Skin epidermis (tissue), 12 donors: ENCODE measurements around the gene NECAB2.
A peak's percentile ranks its signal among the peaks of the same experiment; 100 is the strongest.
"Not testable (repeated sequence)": the region's sequence is repeated elsewhere in the genome, so short reads cannot be mapped to it uniquely, and the experiment has no call there.

Experiments used
- H3K27ac ChIP-seq, 21 experiments: fragments of 200-600 bp; sonication (generic) in 11 of 21; one replicate each; pipeline ENCODE4 v1.5.0; 2020; ENCODE audit warnings: mild to moderate bottlenecking in 3 of 21, inconsistent platforms in 2 of 21, moderate library complexity in 2 of 21
- H3K4me3 ChIP-seq, 7 experiments: fragments of 200-600 bp; sonication (generic) in 2 of 7; one replicate each; pipeline ENCODE4 v1.5.0; 2020; ENCODE audit warnings: inconsistent platforms in 2 of 7, mild to moderate bottlenecking in 2 of 7, moderate library complexity in 1 of 7

The NECAB2 gene

DNA sequence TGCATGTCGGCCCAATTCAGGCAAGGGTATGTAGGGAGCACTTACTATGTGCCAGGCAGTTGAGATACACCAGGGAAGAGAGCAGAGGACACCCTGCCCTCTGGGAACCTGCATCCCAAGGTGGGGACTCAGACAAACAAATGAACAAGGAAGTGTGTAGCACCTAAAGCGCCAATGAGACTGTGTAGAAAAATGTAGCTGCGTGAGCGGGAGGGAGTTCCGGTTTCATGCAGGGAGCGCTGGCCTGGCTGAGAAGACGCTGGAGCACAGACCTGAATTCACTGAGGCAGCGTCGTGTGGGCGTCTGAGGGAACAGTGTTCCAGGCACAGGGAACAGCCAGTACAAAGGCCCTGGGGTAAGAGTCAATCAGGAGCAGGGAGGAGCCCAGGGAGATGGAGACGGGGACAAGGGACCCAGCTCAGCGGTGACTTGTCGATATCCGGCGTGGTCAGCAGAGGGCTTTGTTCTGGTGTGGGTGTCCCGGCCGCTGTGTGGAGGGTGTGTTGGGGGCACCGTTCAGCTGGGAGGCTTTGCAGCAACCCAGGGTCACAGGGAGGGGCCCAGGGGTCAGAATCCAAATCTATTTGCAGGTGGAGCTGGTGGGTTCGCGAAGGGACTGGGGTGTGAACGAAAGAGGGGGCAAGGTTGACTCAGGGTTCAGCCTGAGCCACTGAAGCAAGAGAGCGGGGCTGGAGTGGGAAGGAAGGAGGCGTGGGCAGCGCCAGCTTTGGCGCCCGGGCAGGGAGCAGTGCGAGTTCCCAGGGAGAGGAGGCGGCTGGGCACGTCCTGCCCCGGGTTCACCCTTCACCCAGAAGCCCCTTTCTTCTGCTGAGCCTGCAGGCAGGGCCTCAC is 32.8 kb upstream of the NECAB2 start:
- H3K27ac ChIP-seq = peak overlapping the region in 1 of 21 experiments; percentile 13
- no peak overlapping the region for H3K4me3 ChIP-seq

- no peak overlapping the region for H3K4me3 ChIP-seq
Measured at GRCh38 chr16:83935858-83936255, 32.2 kb upstream of the NECAB2 start.

GRCh38 chr16:83936581-83937165 is 31.4 kb upstream of the NECAB2 start:
- Histone ChIP-seq H3K27ac (no peak overlapping the region), H3K4me3 (no peak overlapping the region)

More at GRCh38 chr16:83935858-83936255, 32.2 kb upstream of the NECAB2 start:
- peak overlapping the region in 1 of 21 experiments; percentile 13 for H3K27ac ChIP-seq

DNA sequence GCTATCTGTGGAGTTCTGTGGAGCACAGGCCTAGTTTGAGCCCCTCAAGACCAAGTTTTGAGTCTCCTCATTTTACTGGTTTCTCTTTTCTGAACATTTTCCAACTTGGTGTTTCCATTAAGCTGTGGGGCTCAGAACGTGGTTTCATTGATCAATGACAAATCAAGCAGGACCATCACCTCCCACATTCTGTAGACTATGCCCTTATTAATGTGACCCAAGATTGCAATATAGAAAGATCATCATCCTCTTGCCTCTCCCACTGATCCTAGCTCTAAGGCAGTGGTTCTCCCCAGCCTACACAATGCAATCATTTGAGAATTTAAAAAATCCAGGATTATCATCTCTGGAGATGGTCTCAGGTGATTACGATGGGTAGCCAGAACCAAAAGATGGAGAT is 30.8 kb upstream of the NECAB2 start:
- Histone ChIP-seq H3K4me3 (no peak overlapping the region), H3K27ac (no peak overlapping the region)

- Histone ChIP-seq H3K4me3 (no peak overlapping the region), H3K27ac (no peak overlapping the region)
Measured at GRCh38 chr16:83937922-83938885, 29.8 kb upstream of the NECAB2 start.

DNA sequence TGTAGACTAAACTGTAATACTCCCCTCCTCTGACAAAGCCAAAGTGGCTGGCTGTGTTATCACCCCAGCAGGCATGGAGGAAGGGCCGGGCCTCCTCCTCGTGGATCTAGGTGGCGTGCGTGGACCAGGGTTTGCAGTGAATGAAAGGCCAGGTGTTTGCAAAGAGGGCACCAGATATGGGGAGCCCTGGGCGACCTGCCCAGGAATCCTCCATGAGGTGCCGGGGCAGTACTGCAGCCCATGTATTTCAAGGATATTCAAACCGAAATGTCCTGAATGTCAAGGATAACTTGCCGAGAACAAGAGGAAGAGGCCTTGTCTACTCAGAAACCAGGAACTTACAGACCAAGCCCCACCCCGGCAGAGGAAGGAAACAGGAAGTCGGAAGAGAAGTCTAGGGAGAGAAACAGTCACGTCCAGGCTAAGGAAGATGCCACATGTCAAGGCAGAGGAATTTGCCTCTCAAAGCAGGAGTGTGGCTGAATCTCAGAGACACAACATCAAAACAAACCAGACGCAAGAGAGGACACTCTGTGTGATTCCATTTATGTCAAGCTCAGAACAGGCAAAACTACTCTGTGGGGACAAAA is 28.7 kb upstream of the NECAB2 start:
- H3K27ac ChIP-seq = peak overlapping the region in 3 of 21 experiments; percentile 6 to 21 (median 19)
- H3K4me3 ChIP-seq = no peak overlapping the region

DNA sequence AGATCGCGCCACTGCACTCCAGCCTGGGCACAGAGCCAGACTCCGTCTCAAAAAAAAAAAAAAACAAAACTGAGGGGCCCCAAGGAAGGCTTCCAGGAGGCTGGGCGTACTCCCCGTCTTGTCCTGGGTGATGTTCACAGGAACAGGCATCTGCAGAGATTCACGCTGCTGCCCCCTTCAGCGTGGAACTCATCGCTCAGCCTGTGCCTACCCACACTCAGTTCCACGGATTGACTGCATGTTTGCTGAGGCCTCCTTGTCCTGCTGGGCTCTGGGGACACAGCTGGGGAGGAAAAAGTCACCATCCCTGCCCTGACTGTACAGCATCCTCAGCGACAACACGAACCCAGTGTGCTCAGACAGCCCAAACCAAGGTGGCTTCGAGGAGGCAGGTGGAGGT is 27.9 kb upstream of the NECAB2 start:
- no peak overlapping the region for H3K4me3 ChIP-seq
- H3K27ac ChIP-seq = no peak overlapping the region

- Histone ChIP-seq H3K4me3 (no peak overlapping the region), H3K27ac (no peak overlapping the region)
Measured at GRCh38 chr16:83940630-83941378, 27.2 kb upstream of the NECAB2 start.

- H3K27ac ChIP-seq, H3K4me3 ChIP-seq: not testable (repeated sequence)
Measured at GRCh38 chr16:83941546-83941945, 26.5 kb upstream of the NECAB2 start.

- H3K4me3 ChIP-seq = no peak overlapping the region
- no peak overlapping the region for H3K27ac ChIP-seq
Measured at GRCh38 chr16:83942074-83942473, 26.0 kb upstream of the NECAB2 start.

DNA sequence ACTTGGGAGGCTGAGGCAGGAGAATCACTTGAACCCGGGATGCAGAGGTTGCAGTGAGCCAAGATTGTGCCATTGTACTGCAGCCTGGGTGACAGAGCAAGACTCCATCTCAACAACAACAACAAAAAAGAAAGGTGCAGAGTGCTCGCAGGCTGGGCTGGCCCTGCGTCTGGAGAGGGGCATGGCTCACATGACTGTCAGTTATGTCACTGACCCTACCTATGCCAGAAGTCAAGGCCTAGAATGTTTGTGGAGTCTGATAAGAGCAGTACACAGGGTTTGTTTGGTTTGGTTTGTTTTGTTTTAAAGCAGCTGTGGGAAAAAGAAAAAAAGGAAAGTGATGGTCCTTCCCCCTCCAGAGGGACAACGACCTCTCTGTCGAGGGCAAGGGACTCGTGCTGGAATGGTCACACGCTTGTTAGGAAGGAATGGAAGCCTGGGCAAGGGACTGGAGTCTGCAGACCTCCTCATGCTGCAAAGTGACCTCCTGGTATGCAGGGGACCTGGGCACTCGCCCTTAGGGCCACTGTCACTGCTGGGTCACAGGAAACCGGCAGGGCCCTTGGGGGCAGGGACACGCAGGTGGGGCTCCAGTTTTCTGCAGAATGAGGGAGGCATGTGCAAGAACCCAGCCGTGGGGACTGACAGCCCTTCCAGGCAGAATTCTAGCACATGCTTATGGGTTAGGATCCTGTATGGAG is 25.1 kb upstream of the NECAB2 start:
- H3K4me3 ChIP-seq = no peak overlapping the region
- no peak overlapping the region for H3K27ac ChIP-seq

GRCh38 chr16:83943516-83944050 is 24.5 kb upstream of the NECAB2 start:
- Histone ChIP-seq H3K4me3 (no peak overlapping the region), H3K27ac (no peak overlapping the region)

- no peak overlapping the region for H3K27ac ChIP-seq
- no peak overlapping the region for H3K4me3 ChIP-seq
Measured at GRCh38 chr16:83945587-83945986, 22.5 kb upstream of the NECAB2 start.

DNA sequence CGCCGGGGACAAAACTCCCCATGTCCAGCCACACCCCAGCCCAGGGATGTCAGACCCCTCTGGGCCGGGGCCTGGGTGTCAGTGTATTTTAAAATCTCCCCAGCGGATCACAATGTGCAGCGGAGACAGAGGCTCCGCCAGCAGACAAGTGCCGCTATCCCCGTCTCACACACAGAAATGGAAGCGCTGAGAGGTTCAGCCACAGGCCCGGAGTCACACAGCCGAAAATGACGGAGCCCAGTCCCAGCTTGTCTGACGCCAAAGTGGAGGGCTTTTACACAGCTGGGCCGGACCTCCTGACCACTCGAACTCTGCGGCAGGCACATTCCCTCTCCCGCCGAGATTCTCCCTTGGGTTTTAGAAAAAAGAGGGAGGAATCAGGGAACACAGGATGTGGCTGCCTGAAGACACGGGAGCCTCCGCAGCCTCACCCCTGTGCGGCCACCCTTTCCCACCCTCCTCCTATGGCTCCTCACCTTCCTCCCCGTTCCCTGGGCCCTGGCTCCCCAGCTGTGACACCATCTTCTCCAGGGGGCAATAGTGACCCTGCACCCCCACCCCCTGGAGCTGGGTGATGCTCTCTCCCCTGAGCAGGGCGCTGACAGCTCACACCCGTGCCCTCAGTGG is 21.8 kb upstream of the NECAB2 start:
- H3K27ac ChIP-seq = no peak overlapping the region
- no peak overlapping the region for H3K4me3 ChIP-seq

- Histone ChIP-seq H3K27ac (no peak overlapping the region), H3K4me3 (no peak overlapping the region)
Measured at GRCh38 chr16:83946781-83947566, 21.1 kb upstream of the NECAB2 start.

GRCh38 chr16:83947642-83948234 is 20.3 kb upstream of the NECAB2 start:
- H3K4me3 ChIP-seq = no peak overlapping the region
- no peak overlapping the region for H3K27ac ChIP-seq
